Measurements from ENCODE around the gene ZSCAN22.

- TF ChIP-seq CTCF (IDR thresholded peaks at IDR 0.05) (no peak), POLR2AphosphoS5 (IDR thresholded peaks at IDR 0.05) (no peak), EP300 (IDR thresholded peaks at IDR 0.05) (no peak), POLR2A (IDR thresholded peaks at IDR 0.05) (no peak)
Measured at GRCh38 chr19:58300620-58301019, 26.2 kb upstream of the ZSCAN22 start.
